GM23338 (cell line): ENCODE data around the gene RAB8B. TPM values are rescaled to one million over a fixed set of nuclear protein-coding genes. Genes with fewer than 3 reads are reported as not detected.

Source experiments
- ATAC-seq: fragments of 200-7000 bp; cut with Tn5 transposase; 3 replicates; pipeline ENCODE4 v1.9.1; 2020
- DNase-seq: peaks from one replicate; pipeline ENCODE4 v3.0.0-alpha.2; 2015; ENCODE audit warnings: low spot score
- H2AFZ ChIP-seq: fragments of 200-600 bp; sonication (generic); 2 replicates; pipeline ENCODE4 v1.8.0; 2016; ENCODE audit warnings: antibody characterized with exemption, mild to moderate bottlenecking, moderate library complexity
- H3F3A ChIP-seq: fragments of 200-600 bp; sonication (generic); replicated peaks from 2 replicates; pipeline ENCODE4 v1.8.0; 2017; ENCODE audit warnings: antibody characterized with exemption, mixed run types, low read depth
- H3K27ac ChIP-seq: fragments of 200-600 bp; sonication (generic); 2 replicates; pipeline ENCODE4 v1.6.1; 2016; ENCODE audit warnings: low read depth
- H3K27me3 ChIP-seq: fragments of 200-600 bp; sonication (generic); 2 replicates; pipeline ENCODE4 v1.8.0; 2016; ENCODE audit warnings: mild to moderate bottlenecking, mixed run types, moderate library complexity; ENCODE audit not compliant: insufficient read depth
- H3K36me3 ChIP-seq: fragments of 200-600 bp; sonication (generic); 2 replicates; pipeline ENCODE4 v1.8.0; 2016; ENCODE audit warnings: mild to moderate bottlenecking; ENCODE audit not compliant: insufficient read depth
- H3K4me1 ChIP-seq: fragments of 200-600 bp; sonication (generic); 2 replicates; pipeline ENCODE4 v1.8.0; 2016; ENCODE audit warnings: mild to moderate bottlenecking, moderate library complexity; ENCODE audit not compliant: insufficient read depth
- H3K4me2 ChIP-seq: fragments of 200-600 bp; sonication (generic); 2 replicates; pipeline ENCODE4 v1.7.1; 2017; ENCODE audit warnings: mixed run types
- H3K4me3 ChIP-seq: fragments of 200-600 bp; sonication (generic); 2 replicates; pipeline ENCODE4 v1.6.1; 2016; ENCODE audit warnings: mixed run types
- H3K79me2 ChIP-seq: fragments of 200-600 bp; sonication (generic); replicated peaks from 2 replicates; pipeline ENCODE4 v1.8.0; 2017; ENCODE audit warnings: mild to moderate bottlenecking; ENCODE audit not compliant: insufficient read depth
- H3K9me2 ChIP-seq: fragments of 200-600 bp; sonication (generic); 2 replicates; pipeline ENCODE4 v1.8.0; 2017; ENCODE audit not compliant: insufficient read depth
- H4K20me1 ChIP-seq: fragments of 200-600 bp; sonication (generic); replicated peaks from 2 replicates; pipeline ENCODE4 v1.8.0; 2017; ENCODE audit warnings: mild to moderate bottlenecking; ENCODE audit not compliant: insufficient read depth
- H3K27ac Mint-ChIP-seq: 2 replicates; pipeline ENCODE4 v1.8.0; 2020; ENCODE audit warnings: inconsistent platforms, mild to moderate bottlenecking, moderate library complexity, mixed read lengths
- H3K27me3 Mint-ChIP-seq: 3 replicates; pipeline ENCODE4 v1.8.0; 2022; ENCODE audit warnings: low read depth, mild to moderate bottlenecking, moderate library complexity, mixed read lengths, inconsistent platforms; ENCODE audit not compliant: insufficient read depth, poor library complexity
- H3K36me3 Mint-ChIP-seq: 3 replicates; pipeline ENCODE4 v1.8.0; 2021; ENCODE audit warnings: low read depth, mild to moderate bottlenecking, inconsistent platforms, moderate library complexity, mixed read lengths
- H3K4me1 Mint-ChIP-seq: 3 replicates; pipeline ENCODE4 v1.8.0; 2020; ENCODE audit warnings: mild to moderate bottlenecking, inconsistent platforms, mixed read lengths
- H3K4me3 Mint-ChIP-seq: 3 replicates; pipeline ENCODE4 v1.8.0; 2021; ENCODE audit warnings: moderate library complexity, mild to moderate bottlenecking, inconsistent platforms, mixed read lengths
- H3K9me3 Mint-ChIP-seq: 3 replicates; pipeline ENCODE4 v1.8.0; 2020; ENCODE audit warnings: moderate library complexity, mild to moderate bottlenecking, inconsistent platforms, mixed read lengths
- CREB1 ChIP-seq: fragments of 250-450 bp; sonication (Bioruptor Pico); IDR thresholded peaks from 2 replicates; pipeline ENCODE4 v1.5.0; 2020; ENCODE audit warnings: low read depth, mild to moderate bottlenecking, moderate library complexity
- EZH2 ChIP-seq: fragments of 200-600 bp; sonication (generic); IDR thresholded peaks from one replicate; pipeline ENCODE4 v1.8.0; 2017; ENCODE audit warnings: antibody characterized with exemption, mild to moderate bottlenecking, low read depth; ENCODE audit not compliant: unreplicated experiment
- JUNB ChIP-seq: IDR thresholded peaks from one replicate; pipeline ENCODE4 v1.6.1; 2016; ENCODE audit warnings: antibody characterized with exemption; ENCODE audit not compliant: unreplicated experiment
- NANOG ChIP-seq: IDR thresholded peaks from 2 replicates; pipeline ENCODE4 v1.6.1; 2016; ENCODE audit warnings: antibody characterized with exemption, borderline replicate concordance
- POLR2AphosphoS5 ChIP-seq: IDR thresholded peaks from 2 replicates; pipeline ENCODE4 v1.6.1; 2016; ENCODE audit warnings: antibody characterized with exemption, low read depth
- STAT1 ChIP-seq: IDR thresholded peaks from one replicate; pipeline ENCODE4 v1.6.1; 2016; ENCODE audit warnings: antibody characterized with exemption; ENCODE audit not compliant: unreplicated experiment
- ZNF114 ChIP-seq: fragments of 250-450 bp; sonication (Bioruptor Pico); IDR thresholded peaks from 2 replicates; pipeline ENCODE4 v1.5.0; 2020; ENCODE audit warnings: mild to moderate bottlenecking, moderate library complexity
- ZNF331 ChIP-seq: fragments of 250-450 bp; sonication (Bioruptor Pico); IDR thresholded peaks from 2 replicates; pipeline ENCODE4 v1.5.0; 2020; ENCODE audit warnings: low read depth, mild to moderate bottlenecking, moderate library complexity
- polyA plus RNA-seq: library from polyadenylated mRNA; unstranded; fragments of >200 nt; fragmentation: Nextera tagmentation; extraction: Ambion mirVana; gene quantifications from 2 replicates; pipeline ENCODE4 v1.2.1, GENCODE V29; 2016
- total RNA-seq: library from RNA; depleted of rRNA; stranded (reverse); fragments of >200 nt; shearing (Covaris generic); gene quantifications from 2 replicates; pipeline ENCODE4 v1.2.3, GENCODE V29; 2014
- TF ChIP-seq, protein P1 (sequence below): IDR thresholded peaks from 2 replicates; pipeline ENCODE4 v1.6.1; 2016; ENCODE audit warnings: antibody characterized with exemption
- TF ChIP-seq, protein P2 (sequence below): IDR thresholded peaks from one replicate; pipeline ENCODE4 v1.6.1; 2018; ENCODE audit warnings: antibody characterized with exemption; ENCODE audit not compliant: unreplicated experiment
- TF ChIP-seq, protein P3 (sequence below): fragments of 250-450 bp; sonication (Bioruptor Pico); IDR thresholded peaks from 2 replicates; pipeline ENCODE4 v1.5.0; 2020; ENCODE audit warnings: mild to moderate bottlenecking, moderate library complexity

Gene RAB8B
- total and polyA plus RNA-seq, 2 experiments from 2014 or later = 23.2 to 41.7 TPM

DNA sequence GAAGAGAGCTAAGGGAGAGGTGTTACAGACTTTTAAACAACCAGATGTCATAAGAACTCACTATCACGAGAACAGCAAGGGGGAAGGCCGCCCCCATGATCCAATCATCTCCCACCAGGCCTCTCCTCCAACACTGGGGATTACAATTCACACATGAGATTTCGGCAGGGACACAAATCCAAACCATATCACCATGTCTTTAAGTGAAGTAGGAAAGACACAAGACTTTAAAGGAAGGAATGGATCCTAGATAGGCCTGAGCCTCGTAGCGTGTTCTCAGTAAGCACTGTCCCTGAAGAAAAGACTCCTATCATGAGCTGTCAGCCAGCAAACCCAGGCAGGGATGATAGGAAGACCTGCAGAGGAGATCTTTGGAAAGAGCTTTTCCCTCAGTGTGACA lies 17.0 kb upstream of the RAB8B start:
- no peaks in the 10 kb centered on the region for H3K36me3 Mint-ChIP-seq
- H3K4me1 ChIP-seq = peaks cover 8% of the 10 kb centered on the region; the same call in 1 of the 2 replicates
- no peak overlapping the region for H3K4me3 ChIP-seq
- no peak overlapping the region for H3K4me3 Mint-ChIP-seq
- TF ChIP-seq CREB1 (CRISPR knock-in tag) (no peak), JUNB (no peak), STAT1 (no peak)
- DNase-seq (no peak), ATAC-seq (no peak)
- H3K9me2 ChIP-seq = no peaks in the 10 kb centered on the region
- H3K4me2 ChIP-seq = 0 out of 2 replicates have a peak overlapping the region, but pooled peaks have one; percentile 51
- H2AFZ ChIP-seq = peak overlapping the region; percentile 91
- no peaks in the 10 kb centered on the region for H3K27me3 Mint-ChIP-seq
- peaks cover 9% of the 10 kb centered on the region for H3K4me1 Mint-ChIP-seq
- H3K79me2 ChIP-seq = no peaks in the 10 kb centered on the region
- no peak overlapping the region for H3K27ac ChIP-seq
- H3F3A ChIP-seq = no peaks in the 10 kb centered on the region
- H3K9me3 Mint-ChIP-seq = no peaks in the 10 kb centered on the region
- H3K27me3 ChIP-seq = no peaks in the 10 kb centered on the region
- no peaks in the 10 kb centered on the region for H4K20me1 ChIP-seq
- H3K36me3 ChIP-seq = no peaks in the 10 kb centered on the region
- no peak overlapping the region for H3K27ac Mint-ChIP-seq

DNA sequence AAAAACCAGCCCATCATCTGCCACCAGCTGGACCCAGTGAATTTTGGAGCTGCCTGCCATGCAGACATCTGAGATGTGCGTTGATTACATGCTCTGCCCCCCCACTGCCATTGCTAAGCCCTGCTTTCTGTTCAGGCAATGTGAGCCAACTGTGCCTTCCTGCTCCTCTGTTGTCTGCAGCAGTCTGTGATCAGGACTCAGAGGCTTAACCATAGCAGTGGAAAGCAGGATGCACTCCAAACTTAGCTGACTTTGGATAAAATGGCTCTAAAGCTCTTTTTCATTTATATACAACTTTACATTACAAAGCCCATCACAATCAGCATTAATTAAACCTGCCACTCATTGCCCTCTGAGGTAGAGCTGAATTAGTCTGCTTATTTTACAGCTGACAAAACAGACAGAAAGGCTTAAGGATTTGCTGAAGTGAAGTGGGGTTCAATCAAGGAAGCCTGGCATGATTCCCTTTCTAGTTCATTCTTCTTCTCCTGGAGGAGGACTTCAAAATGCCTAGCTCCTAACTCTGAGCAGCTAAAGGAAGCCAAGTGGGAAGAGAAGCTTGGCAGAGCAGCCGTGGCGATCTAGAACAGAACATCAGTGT lies 16.5 kb upstream of the RAB8B start:
- no peak overlapping the region for H3K27ac Mint-ChIP-seq
- TF ChIP-seq, protein P1, sequence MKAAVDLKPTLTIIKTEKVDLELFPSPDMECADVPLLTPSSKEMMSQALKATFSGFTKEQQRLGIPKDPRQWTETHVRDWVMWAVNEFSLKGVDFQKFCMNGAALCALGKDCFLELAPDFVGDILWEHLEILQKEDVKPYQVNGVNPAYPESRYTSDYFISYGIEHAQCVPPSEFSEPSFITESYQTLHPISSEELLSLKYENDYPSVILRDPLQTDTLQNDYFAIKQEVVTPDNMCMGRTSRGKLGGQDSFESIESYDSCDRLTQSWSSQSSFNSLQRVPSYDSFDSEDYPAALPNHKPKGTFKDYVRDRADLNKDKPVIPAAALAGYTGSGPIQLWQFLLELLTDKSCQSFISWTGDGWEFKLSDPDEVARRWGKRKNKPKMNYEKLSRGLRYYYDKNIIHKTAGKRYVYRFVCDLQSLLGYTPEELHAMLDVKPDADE = no peak
- no peak for TF ChIP-seq EZH2
- no peak for TF ChIP-seq ZNF331
- TF ChIP-seq ZNF114 (CRISPR knock-in tag) = no peak
- no peak for TF ChIP-seq POLR2AphosphoS5
- no peak for TF ChIP-seq STAT1
- no peak for TF ChIP-seq JUNB
- TF ChIP-seq, protein P2, sequence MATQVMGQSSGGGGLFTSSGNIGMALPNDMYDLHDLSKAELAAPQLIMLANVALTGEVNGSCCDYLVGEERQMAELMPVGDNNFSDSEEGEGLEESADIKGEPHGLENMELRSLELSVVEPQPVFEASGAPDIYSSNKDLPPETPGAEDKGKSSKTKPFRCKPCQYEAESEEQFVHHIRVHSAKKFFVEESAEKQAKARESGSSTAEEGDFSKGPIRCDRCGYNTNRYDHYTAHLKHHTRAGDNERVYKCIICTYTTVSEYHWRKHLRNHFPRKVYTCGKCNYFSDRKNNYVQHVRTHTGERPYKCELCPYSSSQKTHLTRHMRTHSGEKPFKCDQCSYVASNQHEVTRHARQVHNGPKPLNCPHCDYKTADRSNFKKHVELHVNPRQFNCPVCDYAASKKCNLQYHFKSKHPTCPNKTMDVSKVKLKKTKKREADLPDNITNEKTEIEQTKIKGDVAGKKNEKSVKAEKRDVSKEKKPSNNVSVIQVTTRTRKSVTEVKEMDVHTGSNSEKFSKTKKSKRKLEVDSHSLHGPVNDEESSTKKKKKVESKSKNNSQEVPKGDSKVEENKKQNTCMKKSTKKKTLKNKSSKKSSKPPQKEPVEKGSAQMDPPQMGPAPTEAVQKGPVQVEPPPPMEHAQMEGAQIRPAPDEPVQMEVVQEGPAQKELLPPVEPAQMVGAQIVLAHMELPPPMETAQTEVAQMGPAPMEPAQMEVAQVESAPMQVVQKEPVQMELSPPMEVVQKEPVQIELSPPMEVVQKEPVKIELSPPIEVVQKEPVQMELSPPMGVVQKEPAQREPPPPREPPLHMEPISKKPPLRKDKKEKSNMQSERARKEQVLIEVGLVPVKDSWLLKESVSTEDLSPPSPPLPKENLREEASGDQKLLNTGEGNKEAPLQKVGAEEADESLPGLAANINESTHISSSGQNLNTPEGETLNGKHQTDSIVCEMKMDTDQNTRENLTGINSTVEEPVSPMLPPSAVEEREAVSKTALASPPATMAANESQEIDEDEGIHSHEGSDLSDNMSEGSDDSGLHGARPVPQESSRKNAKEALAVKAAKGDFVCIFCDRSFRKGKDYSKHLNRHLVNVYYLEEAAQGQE = no peak
- no peak for TF ChIP-seq NANOG
- TF ChIP-seq, protein P3, sequence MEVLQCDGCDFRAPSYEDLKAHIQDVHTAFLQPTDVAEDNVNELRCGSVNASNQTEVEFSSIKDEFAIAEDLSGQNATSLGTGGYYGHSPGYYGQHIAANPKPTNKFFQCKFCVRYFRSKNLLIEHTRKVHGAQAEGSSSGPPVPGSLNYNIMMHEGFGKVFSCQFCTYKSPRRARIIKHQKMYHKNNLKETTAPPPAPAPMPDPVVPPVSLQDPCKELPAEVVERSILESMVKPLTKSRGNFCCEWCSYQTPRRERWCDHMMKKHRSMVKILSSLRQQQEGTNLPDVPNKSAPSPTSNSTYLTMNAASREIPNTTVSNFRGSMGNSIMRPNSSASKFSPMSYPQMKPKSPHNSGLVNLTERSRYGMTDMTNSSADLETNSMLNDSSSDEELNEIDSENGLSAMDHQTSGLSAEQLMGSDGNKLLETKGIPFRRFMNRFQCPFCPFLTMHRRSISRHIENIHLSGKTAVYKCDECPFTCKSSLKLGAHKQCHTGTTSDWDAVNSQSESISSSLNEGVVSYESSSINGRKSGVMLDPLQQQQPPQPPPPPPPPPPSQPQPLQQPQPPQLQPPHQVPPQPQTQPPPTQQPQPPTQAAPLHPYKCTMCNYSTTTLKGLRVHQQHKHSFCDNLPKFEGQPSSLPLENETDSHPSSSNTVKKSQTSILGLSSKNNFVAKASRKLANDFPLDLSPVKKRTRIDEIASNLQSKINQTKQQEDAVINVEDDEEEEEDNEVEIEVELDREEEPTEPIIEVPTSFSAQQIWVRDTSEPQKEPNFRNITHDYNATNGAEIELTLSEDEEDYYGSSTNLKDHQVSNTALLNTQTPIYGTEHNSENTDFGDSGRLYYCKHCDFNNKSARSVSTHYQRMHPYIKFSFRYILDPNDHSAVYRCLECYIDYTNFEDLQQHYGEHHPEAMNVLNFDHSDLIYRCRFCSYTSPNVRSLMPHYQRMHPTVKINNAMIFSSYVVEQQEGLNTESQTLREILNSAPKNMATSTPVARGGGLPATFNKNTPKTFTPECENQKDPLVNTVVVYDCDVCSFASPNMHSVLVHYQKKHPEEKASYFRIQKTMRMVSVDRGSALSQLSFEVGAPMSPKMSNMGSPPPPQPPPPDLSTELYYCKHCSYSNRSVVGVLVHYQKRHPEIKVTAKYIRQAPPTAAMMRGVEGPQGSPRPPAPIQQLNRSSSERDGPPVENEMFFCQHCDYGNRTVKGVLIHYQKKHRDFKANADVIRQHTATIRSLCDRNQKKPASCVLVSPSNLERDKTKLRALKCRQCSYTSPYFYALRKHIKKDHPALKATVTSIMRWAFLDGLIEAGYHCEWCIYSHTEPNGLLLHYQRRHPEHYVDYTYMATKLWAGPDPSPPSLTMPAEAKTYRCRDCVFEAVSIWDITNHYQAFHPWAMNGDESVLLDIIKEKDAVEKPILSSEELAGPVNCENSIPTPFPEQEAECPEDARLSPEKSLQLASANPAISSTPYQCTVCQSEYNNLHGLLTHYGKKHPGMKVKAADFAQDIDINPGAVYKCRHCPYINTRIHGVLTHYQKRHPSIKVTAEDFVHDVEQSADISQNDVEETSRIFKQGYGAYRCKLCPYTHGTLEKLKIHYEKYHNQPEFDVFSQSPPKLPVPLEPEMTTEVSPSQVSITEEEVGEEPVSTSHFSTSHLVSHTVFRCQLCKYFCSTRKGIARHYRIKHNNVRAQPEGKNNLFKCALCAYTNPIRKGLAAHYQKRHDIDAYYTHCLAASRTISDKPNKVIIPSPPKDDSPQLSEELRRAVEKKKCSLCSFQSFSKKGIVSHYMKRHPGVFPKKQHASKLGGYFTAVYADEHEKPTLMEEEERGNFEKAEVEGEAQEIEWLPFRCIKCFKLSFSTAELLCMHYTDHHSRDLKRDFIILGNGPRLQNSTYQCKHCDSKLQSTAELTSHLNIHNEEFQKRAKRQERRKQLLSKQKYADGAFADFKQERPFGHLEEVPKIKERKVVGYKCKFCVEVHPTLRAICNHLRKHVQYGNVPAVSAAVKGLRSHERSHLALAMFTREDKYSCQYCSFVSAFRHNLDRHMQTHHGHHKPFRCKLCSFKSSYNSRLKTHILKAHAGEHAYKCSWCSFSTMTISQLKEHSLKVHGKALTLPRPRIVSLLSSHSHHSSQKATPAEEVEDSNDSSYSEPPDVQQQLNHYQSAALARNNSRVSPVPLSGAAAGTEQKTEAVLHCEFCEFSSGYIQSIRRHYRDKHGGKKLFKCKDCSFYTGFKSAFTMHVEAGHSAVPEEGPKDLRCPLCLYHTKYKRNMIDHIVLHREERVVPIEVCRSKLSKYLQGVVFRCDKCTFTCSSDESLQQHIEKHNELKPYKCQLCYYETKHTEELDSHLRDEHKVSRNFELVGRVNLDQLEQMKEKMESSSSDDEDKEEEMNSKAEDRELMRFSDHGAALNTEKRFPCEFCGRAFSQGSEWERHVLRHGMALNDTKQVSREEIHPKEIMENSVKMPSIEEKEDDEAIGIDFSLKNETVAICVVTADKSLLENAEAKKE (CRISPR knock-in tag) = no peak

More for the DNA sequence above, 16.5 kb upstream of the RAB8B start:
- Histone ChIP-seq H3K4me3 (no peak overlapping the region), H3K4me1 (peaks cover 8% of the 10 kb centered on the region; the same call in 1 of the 2 replicates), H4K20me1 (no peaks in the 10 kb centered on the region), H3K36me3 (no peaks in the 10 kb centered on the region), H3K27me3 (no peaks in the 10 kb centered on the region), H3K27ac (no peak overlapping the region), H2AFZ (peak overlapping the region; percentile 91), H3K79me2 (no peaks in the 10 kb centered on the region), H3F3A (no peaks in the 10 kb centered on the region), H3K4me2 (0 out of 2 replicates have a peak overlapping the region, but pooled peaks have one; percentile 51), H3K9me2 (no peaks in the 10 kb centered on the region)
- Mint-ChIP-seq H3K4me3 (no peak overlapping the region), H3K27me3 (no peaks in the 10 kb centered on the region), H3K4me1 (peaks cover 9% of the 10 kb centered on the region), H3K9me3 (no peaks in the 10 kb centered on the region), H3K36me3 (no peaks in the 10 kb centered on the region)
- ATAC-seq (peak; percentile 82), DNase-seq (no peak)
